ENCODE data around the gene DLEC1.
"Not testable (repeated sequence)": the region's sequence is repeated elsewhere in the genome, so short reads cannot be mapped to it uniquely, and the experiment has no call there.

DLEC1 gene

GRCh38 chr3:38152609-38153008, 113.6 kb downstream of the DLEC1 start:
- no peak overlapping the region for H3K4me3 ChIP-seq (ENCODE audit: low read depth, low read length)

GRCh38 chr3:38153221-38153620, 114.2 kb downstream of the DLEC1 start:
- H3K4me3 ChIP-seq (ENCODE audit: low read depth, low read length) = no peak overlapping the region

GRCh38 chr3:38154033-38154494, 115.1 kb downstream of the DLEC1 start:
- no peak overlapping the region for H3K4me3 ChIP-seq (ENCODE audit: low read depth, low read length)

GRCh38 chr3:38154625-38155255, 115.7 kb downstream of the DLEC1 start:
- no peak overlapping the region for H3K4me3 ChIP-seq (ENCODE audit: low read depth, low read length)

- H3K4me3 ChIP-seq (ENCODE audit: low read depth, low read length) = no peak overlapping the region
Measured at GRCh38 chr3:38155825-38156224, 116.8 kb downstream of the DLEC1 start.

GRCh38 chr3:38157117-38157516, 118.1 kb downstream of the DLEC1 start:
- H3K4me3 ChIP-seq (ENCODE audit: low read depth, low read length) = no peak overlapping the region

- H3K4me3 ChIP-seq (ENCODE audit: low read depth, low read length) = no peak overlapping the region
Measured at GRCh38 chr3:38157595-38157994, 118.6 kb downstream of the DLEC1 start.

GRCh38 chr3:38158472-38158871, 119.5 kb downstream of the DLEC1 start:
- H3K4me3 ChIP-seq (ENCODE audit: low read depth, low read length) = no peak overlapping the region

GRCh38 chr3:38160704-38161103, 121.7 kb downstream of the DLEC1 start:
- H3K4me3 ChIP-seq (ENCODE audit: low read depth, low read length) = not testable (repeated sequence)

GRCh38 chr3:38163117-38163840, 124.3 kb downstream of the DLEC1 start:
- no peak overlapping the region for H3K4me3 ChIP-seq (ENCODE audit: low read depth, low read length)

GRCh38 chr3:38163841-38164642, 125.0 kb downstream of the DLEC1 start:
- H3K4me3 ChIP-seq (ENCODE audit: low read depth, low read length) = peak overlapping the region; percentile 85

GRCh38 chr3:38164643-38164951, 125.6 kb downstream of the DLEC1 start:
- H3K4me3 ChIP-seq (ENCODE audit: low read depth, low read length) = peak overlapping the region; percentile 85

GRCh38 chr3:38164952-38165721, 126.1 kb downstream of the DLEC1 start, which contains the start of gene OXSR1:
Gene OXSR1, plus strand, starts transcription at chr3:38165537. Its CDS starts 340 bp downstream, at chr3:38165877.
- H3K4me3 ChIP-seq (ENCODE audit: low read depth, low read length) = peak within 1 kb of the TSS; percentile 85

GRCh38 chr3:38165722-38166387, 126.8 kb downstream of the DLEC1 start:
- peak overlapping the region; percentile 85 for H3K4me3 ChIP-seq (ENCODE audit: low read depth, low read length)

GRCh38 chr3:38167591-38167990, 128.6 kb downstream of the DLEC1 start:
- H3K4me3 ChIP-seq (ENCODE audit: low read depth, low read length) = no peak overlapping the region

GRCh38 chr3:38168151-38169026, 129.4 kb downstream of the DLEC1 start:
- H3K4me3 ChIP-seq (ENCODE audit: low read depth, low read length) = no peak overlapping the region

- no peak overlapping the region for H3K4me3 ChIP-seq (ENCODE audit: low read depth, low read length)
Measured at GRCh38 chr3:38169027-38169317, 130.0 kb downstream of the DLEC1 start.

GRCh38 chr3:38170722-38171121, 131.7 kb downstream of the DLEC1 start:
- no peak overlapping the region for H3K4me3 ChIP-seq (ENCODE audit: low read depth, low read length)

- no peak overlapping the region for H3K4me3 ChIP-seq (ENCODE audit: low read depth, low read length)
Measured at GRCh38 chr3:38171622-38172021, 132.6 kb downstream of the DLEC1 start.
